EL (cell line): Measurements from ENCODE around the gene NIPAL4.
"Not testable (repeated sequence)": the region's sequence is repeated elsewhere in the genome, so short reads cannot be mapped to it uniquely, and the experiment has no call there.

Experiments used
- DNase-seq: peaks from one replicate; pipeline ENCODE4 v3.0.0-alpha.2; 2016

Gene NIPAL4

GRCh38 chr5:157463621-157464518 lies 3.9 kb downstream of the NIPAL4 start:
- DNase-seq: peak; percentile 81

DNA sequence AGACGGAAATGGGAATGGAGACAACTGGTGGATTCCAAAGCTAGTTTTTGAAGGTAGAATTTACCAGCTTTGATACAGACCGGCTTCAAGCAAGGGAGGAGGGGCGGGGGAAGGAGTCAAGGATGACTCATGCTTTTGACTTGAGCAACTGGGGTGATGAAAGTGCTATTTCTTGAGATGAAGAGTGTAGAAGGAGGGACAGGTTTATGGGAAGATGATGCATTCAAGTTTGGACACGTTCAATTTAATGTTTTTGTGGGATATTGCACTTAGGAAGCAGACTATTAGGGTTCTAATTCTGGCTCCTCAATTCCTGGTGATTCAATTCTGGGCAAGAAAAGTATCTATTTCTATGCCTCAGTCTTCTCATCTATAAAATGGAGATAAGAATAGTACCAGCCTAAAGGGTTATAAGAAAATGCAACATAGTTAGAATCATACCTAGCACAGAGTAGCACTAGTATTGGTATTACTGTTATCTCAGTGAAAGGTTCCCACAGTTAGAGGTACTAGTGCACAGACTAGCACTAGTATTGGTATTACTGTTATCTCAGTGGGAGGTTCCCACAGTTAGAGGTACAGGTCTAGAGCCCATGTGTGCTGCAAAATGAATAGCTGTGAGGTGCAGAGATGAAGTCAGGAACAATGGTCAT lies 4.6 kb downstream of the NIPAL4 start:
- peak; percentile 90 for DNase-seq

DNA sequence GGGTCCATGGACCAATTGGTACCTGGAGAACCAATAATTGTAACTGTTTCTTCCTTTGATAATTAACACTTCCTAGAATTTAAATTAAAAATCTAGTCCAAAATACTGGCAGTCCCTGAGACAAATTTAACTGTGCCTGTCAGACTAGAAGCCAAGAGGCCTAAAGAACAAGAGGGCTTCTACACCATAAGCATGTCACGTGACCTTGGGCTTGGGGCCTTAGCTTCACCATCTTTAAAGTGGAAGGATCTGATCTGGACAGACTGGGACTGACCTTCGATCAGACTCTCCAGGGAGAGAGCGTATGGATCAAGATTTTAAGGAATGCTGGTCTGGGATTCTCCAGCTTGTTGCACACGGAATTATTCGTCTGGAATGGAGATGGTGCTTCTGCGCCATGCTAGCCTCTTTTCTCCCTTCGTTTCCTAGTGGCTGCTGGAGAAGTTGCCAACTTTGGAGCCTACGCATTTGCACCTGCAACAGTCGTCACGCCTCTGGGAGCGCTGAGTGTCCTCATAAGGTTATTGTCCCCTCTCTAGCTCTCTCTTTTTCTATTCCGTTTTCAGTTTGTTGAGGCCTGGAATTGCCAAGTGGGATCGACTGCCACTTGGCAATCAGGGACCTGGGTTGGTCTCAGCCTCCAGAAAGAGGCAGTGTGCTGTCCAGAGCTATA lies 8.4 kb downstream of the NIPAL4 start:
- DNase-seq: no peak

DNA sequence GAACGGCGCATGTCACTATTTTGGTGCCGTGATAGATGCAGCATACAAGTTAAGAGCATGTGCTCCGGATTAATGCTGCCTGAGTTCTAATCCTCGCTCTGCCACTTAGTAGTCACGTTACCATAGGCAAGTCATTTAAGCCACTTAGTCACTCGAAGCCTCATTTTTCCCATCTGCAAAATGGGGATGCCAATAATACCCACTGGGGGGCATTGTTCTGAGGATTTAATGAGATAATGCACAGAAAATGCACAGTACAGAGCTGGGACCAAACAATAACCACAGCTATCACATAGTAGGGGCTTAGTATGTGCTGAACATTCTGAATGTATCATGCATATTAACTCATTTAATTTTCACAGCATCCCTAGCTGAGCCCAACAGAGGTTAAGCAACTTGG lies 9.1 kb downstream of the NIPAL4 start:
- no peak for DNase-seq

DNA sequence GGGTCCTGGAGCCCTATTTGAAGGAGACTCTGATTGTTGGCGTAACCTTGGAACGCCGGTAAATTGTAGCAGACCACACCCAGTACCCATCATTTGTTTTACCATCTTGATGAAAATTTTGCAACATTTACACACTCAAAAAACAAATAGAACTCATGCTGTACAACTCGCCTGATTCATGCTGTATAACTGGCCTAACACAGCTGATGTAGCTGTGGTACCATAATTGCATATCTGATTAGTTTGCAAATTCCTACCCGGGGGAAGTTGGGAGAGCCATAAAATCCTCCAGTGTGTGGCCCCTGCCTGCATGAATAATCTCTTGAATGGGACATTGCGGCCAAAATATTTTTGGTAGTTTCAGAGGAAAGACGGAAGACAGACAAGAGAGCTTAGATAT lies 9.7 kb downstream of the NIPAL4 start:
- DNase-seq: no peak

DNA sequence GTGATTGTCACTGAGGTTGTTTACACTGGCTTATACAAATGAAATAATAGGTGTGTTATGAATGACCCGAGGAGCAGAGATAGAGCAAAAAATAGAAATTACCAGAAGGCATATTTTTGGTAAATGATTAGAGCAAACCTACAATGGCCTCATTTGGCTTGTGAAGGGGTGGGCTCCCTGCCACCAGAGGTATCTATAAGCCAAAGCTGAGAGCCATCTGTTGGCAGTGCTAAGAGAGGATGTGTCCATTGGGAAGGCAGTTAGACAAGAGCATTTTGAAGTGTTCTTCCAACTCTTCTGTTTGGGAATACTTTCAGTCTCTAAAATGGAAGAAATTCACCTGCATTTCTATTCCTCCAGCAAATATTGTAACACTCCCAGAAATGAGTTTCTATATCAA lies 10.6 kb downstream of the NIPAL4 start:
- DNase-seq: no peak

DNA sequence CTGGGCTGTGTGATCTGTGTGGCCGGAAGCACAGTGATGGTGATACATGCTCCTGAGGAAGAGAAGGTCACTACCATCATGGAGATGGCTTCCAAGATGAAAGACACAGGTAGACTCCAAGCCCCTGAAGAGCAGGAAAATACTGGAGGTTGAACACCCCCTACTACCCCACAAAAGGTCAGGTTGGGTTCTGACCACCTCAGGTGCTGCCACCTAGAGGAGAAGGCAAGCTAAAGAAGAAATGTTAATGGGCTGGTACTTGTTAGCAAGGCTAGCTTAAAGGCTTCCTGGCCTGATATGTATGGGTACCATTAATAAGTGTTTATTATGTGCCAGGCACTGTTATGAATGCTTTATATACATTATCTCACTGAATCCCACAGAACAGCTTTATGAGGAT lies 11.7 kb downstream of the NIPAL4 start:
- peak; percentile 46 for DNase-seq

- peak; percentile 83 for DNase-seq
These were observed 13.6 kb downstream of the NIPAL4 start for GRCh38 chr5:157473383-157474320.

GRCh38 chr5:157475432-157475831 lies 15.4 kb downstream of the NIPAL4 start:
- no peak for DNase-seq

- DNase-seq: peak; percentile 72
These were observed 16.8 kb downstream of the NIPAL4 start for GRCh38 chr5:157476702-157477408.

- no peak for DNase-seq
These were observed 17.9 kb downstream of the NIPAL4 start for GRCh38 chr5:157477814-157478494.

- DNase-seq: no peak
These were observed 18.7 kb downstream of the NIPAL4 start for GRCh38 chr5:157478726-157479125.

DNA sequence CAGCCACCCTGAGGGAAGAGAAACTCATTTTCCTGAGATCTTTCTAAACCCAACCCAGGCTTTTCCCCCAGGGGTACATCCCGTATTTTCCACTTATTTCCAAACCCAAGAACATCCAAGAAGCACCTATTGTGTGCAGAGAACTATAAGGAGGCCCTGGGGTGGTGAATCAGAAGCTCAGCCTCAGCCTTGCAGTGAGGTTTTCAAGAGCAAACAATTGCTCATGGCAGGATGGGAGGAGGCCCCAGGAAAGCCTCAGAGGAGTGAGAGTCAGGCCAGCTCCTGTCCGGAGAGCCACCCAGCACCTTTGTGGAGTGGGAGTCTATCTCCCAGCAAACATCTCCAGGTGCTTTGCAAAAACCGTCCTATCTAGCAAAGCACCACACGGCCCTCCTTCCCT lies 19.2 kb downstream of the NIPAL4 start:
- DNase-seq: no peak

GRCh38 chr5:157479612-157480510 lies 19.8 kb downstream of the NIPAL4 start:
- no peak for DNase-seq

GRCh38 chr5:157481265-157481664 lies 21.3 kb downstream of the NIPAL4 start:
- DNase-seq: no peak

DNA sequence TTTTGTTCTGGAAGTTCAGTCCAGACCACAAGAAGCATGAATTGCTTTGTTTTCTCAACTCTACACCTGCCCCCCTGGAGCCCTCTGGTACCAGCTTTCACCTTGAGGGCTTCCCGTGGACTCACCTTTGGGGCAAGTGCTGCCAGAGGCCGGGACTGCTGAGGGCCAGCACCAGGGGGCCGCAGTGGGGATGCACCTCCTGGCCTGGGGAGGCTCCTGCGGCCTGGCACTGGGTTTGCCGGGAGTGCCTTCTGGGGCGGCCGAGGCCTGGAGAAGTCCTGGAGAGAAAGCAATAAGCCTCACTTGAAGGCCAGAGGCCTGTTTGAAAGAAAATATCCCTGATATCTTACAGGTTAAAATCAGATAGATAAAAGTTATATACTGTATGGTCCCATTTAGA lies 21.7 kb downstream of the NIPAL4 start:
- no peak for DNase-seq

DNA sequence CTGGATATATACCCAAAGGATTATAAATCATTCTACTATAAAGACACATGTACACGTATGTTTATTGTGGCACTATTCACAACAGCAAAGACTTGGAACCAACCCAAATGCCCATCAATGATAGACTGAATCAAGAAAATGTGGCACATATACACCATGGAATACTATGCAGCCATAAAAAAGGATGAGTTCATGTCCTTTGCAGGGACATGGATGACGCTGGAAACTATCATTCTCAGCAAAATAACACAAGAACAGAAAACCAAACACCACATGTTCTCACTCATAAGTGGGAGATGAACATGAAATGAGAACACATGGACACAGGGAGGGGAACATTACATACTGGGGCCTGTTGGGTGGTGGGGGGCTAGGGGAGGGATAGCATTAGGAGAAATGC lies 22.7 kb downstream of the NIPAL4 start:
- DNase-seq: not testable (repeated sequence)

DNA sequence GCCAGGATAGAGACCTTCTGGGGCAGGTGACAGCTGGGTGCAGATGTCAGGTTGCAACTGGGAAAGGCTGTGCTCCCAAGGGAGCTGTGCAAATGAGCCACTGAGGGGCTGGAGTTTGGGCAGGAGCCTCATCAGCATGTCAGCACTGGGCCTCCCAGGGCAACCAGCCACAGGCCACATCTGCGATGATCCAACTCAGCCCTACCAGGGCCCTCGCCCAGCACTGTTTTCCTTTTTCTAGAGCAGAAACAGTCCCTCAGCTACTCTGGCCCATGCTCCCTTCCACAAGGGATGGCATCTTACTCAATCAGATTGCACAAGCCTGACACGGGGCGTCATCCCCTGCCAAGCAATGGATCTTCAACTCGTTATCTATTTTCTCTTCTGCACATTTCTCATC lies 24.8 kb downstream of the NIPAL4 start:
- no peak for DNase-seq

DNA sequence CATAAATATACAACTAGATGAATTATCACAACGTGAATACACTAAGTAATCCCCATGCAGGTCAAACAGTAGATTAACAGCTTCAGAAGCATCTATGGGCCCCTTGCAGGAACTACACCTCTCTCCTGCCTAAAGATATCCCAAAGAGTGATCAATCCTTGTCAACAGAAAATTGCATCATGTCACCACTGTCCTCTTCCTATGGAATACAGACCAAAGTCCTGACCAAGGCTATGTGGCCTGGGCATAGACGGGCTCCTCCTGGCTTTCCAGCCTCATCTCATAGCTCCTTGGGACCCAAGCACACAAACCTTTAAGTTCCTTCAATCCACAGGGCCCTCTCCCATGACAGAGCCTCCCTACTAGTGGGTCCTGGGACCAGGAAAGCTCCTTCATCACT lies 25.3 kb downstream of the NIPAL4 start:
- no peak for DNase-seq

GRCh38 chr5:157485811-157486210 lies 25.8 kb downstream of the NIPAL4 start:
- no peak for DNase-seq
